GM19372 (cell line): ENCODE data around the gene COL5A1.

Source experiments
- ATAC-seq: cut with Tn5 transposase; IDR thresholded peaks from one replicate; pipeline ENCODE4 v1.9.1; 2021; ENCODE audit warnings: mild to moderate bottlenecking, low read depth, moderate library complexity; ENCODE audit not compliant: unreplicated experiment

COL5A1 gene

GRCh38 chr9:134802216-134802795, 160.7 kb downstream of the COL5A1 start:
- no peak for ATAC-seq

- ATAC-seq = no peak
Observed at GRCh38 chr9:134804871-134805270, 163.3 kb downstream of the COL5A1 start.

GRCh38 chr9:134807716-134808446, 166.3 kb downstream of the COL5A1 start:
- ATAC-seq = no peak

GRCh38 chr9:134808447-134808792, 166.8 kb downstream of the COL5A1 start:
- no peak for ATAC-seq

GRCh38 chr9:134809292-134809691, 167.7 kb downstream of the COL5A1 start:
- ATAC-seq = no peak

- no peak for ATAC-seq
Observed at GRCh38 chr9:134809826-134810225, 168.2 kb downstream of the COL5A1 start.

GRCh38 chr9:134811079-134811672, 169.6 kb downstream of the COL5A1 start:
- ATAC-seq = no peak

GRCh38 chr9:134811673-134812342, 170.2 kb downstream of the COL5A1 start:
- no peak for ATAC-seq

GRCh38 chr9:134812343-134812673, 170.7 kb downstream of the COL5A1 start:
- no peak for ATAC-seq

- ATAC-seq = no peak
Observed at GRCh38 chr9:134813841-134814240, 172.2 kb downstream of the COL5A1 start.

GRCh38 chr9:134814598-134815215, 173.1 kb downstream of the COL5A1 start:
- no peak for ATAC-seq

GRCh38 chr9:134815435-134816214, 174.0 kb downstream of the COL5A1 start:
- ATAC-seq = no peak

- ATAC-seq = no peak
Observed at GRCh38 chr9:134816264-134816663, 174.7 kb downstream of the COL5A1 start.

GRCh38 chr9:134818000-134818568, 176.5 kb downstream of the COL5A1 start:
- no peak for ATAC-seq

- no peak for ATAC-seq
Observed at GRCh38 chr9:134818591-134818990, 177.0 kb downstream of the COL5A1 start.

- no peak for ATAC-seq
Observed at GRCh38 chr9:134820901-134821300, 179.3 kb downstream of the COL5A1 start.

GRCh38 chr9:134822541-134822940, 180.9 kb downstream of the COL5A1 start:
- no peak for ATAC-seq

GRCh38 chr9:134823623-134824022, 182.0 kb downstream of the COL5A1 start:
- no peak for ATAC-seq

- no peak for ATAC-seq
Observed at GRCh38 chr9:134824583-134824982, 183.0 kb downstream of the COL5A1 start.

GRCh38 chr9:134825025-134825424, 183.4 kb downstream of the COL5A1 start:
- ATAC-seq = no peak
